GM21619 (cell line): ENCODE results near the gene TMEM141.

Source experiments
- ATAC-seq: cut with Tn5 transposase; IDR thresholded peaks from one replicate; pipeline ENCODE4 v1.9.1; 2021; ENCODE audit not compliant: unreplicated experiment

The TMEM141 gene

GRCh38 chr9:136814725-136815421 is 23.7 kb downstream of the TMEM141 start:
- no peak for ATAC-seq

GRCh38 chr9:136815422-136815782 is 24.3 kb downstream of the TMEM141 start:
- no peak for ATAC-seq

GRCh38 chr9:136820971-136821825 is 30.1 kb downstream of the TMEM141 start:
- no peak for ATAC-seq

GRCh38 chr9:136821826-136822544 is 30.8 kb downstream of the TMEM141 start:
- ATAC-seq: no peak

GRCh38 chr9:136823136-136824046 is 32.2 kb downstream of the TMEM141 start:
- no peak for ATAC-seq

GRCh38 chr9:136824496-136825225 is 33.5 kb downstream of the TMEM141 start:
- ATAC-seq: no peak

- ATAC-seq: no peak
Measured at GRCh38 chr9:136825295-136826187, 34.4 kb downstream of the TMEM141 start.

GRCh38 chr9:136826188-136826541 is 35.0 kb downstream of the TMEM141 start:
- no peak for ATAC-seq

- ATAC-seq: no peak
Measured at GRCh38 chr9:136826703-136827582, 35.8 kb downstream of the TMEM141 start.

- no peak for ATAC-seq
Measured at GRCh38 chr9:136827794-136828473, 36.8 kb downstream of the TMEM141 start.

GRCh38 chr9:136828474-136829140 is 37.5 kb downstream of the TMEM141 start:
- ATAC-seq: no peak

- ATAC-seq: no peak
Measured at GRCh38 chr9:136829412-136829811, 38.3 kb downstream of the TMEM141 start.

GRCh38 chr9:136829981-136830885 is 39.1 kb downstream of the TMEM141 start:
- no peak for ATAC-seq

GRCh38 chr9:136831002-136831719 is 40.0 kb downstream of the TMEM141 start:
- ATAC-seq: no peak

- no peak for ATAC-seq
Measured at GRCh38 chr9:136831720-136832104, 40.6 kb downstream of the TMEM141 start.
